Measurements from ENCODE around the gene PTPN11.

PTPN11 gene

GRCh38 chr12:112496496-112496895, 77.7 kb downstream of the PTPN11 start:
- DNase-seq (ENCODE audit: low read depth), result no peak
- H3K4me3 ChIP-seq (ENCODE audit: low read length), result no peak overlapping the region
- TF ChIP-seq CTCF (conservative IDR thresholded peaks at IDR 0.05; ENCODE audit: low read length), result no peak

- no peak overlapping the region for H3K4me3 ChIP-seq (ENCODE audit: low read length)
- DNase-seq (ENCODE audit: low read depth), result no peak
- no peak for TF ChIP-seq CTCF (conservative IDR thresholded peaks at IDR 0.05; ENCODE audit: low read length)
Observed at GRCh38 chr12:112498580-112498979, 79.8 kb downstream of the PTPN11 start.

GRCh38 chr12:112503512-112503911, 84.8 kb downstream of the PTPN11 start:
- no peak for DNase-seq (ENCODE audit: low read depth)

GRCh38 chr12:112506513-112507166, 87.9 kb downstream of the PTPN11 start:
- no peak overlapping the region for H3K4me3 ChIP-seq (ENCODE audit: low read length)
- no peak for TF ChIP-seq CTCF (conservative IDR thresholded peaks at IDR 0.05; ENCODE audit: low read length)
- DNase-seq (ENCODE audit: low read depth), result no peak

More at GRCh38 chr12:112503512-112503911, 84.8 kb downstream of the PTPN11 start:
- H3K4me3 ChIP-seq (ENCODE audit: low read length), result no peak overlapping the region
- no peak for TF ChIP-seq CTCF (conservative IDR thresholded peaks at IDR 0.05; ENCODE audit: low read length)

- H3K4me3 ChIP-seq (ENCODE audit: low read length), result no peak overlapping the region
- DNase-seq (ENCODE audit: low read depth), result no peak
- no peak for TF ChIP-seq CTCF (conservative IDR thresholded peaks at IDR 0.05; ENCODE audit: low read length)
Observed at GRCh38 chr12:112513471-112513870, 94.7 kb downstream of the PTPN11 start.

- no peak for TF ChIP-seq CTCF (conservative IDR thresholded peaks at IDR 0.05; ENCODE audit: low read length)
- DNase-seq (ENCODE audit: low read depth), result no peak
- H3K4me3 ChIP-seq (ENCODE audit: low read length), result no peak overlapping the region
Observed at GRCh38 chr12:112514456-112514855, 95.7 kb downstream of the PTPN11 start.

- DNase-seq (ENCODE audit: low read depth), result peak; percentile 37
- H3K4me3 ChIP-seq (ENCODE audit: low read length), result no peak overlapping the region
- TF ChIP-seq CTCF (conservative IDR thresholded peaks at IDR 0.05; ENCODE audit: low read length), result no peak
Observed at GRCh38 chr12:112514926-112515642, 96.3 kb downstream of the PTPN11 start.
